ENCODE data around the gene NCBP2L.
"Not testable (repeated sequence)": the region's sequence is repeated elsewhere in the genome, so short reads cannot be mapped to it uniquely, and the experiment has no call there.

Gene NCBP2L

DNA sequence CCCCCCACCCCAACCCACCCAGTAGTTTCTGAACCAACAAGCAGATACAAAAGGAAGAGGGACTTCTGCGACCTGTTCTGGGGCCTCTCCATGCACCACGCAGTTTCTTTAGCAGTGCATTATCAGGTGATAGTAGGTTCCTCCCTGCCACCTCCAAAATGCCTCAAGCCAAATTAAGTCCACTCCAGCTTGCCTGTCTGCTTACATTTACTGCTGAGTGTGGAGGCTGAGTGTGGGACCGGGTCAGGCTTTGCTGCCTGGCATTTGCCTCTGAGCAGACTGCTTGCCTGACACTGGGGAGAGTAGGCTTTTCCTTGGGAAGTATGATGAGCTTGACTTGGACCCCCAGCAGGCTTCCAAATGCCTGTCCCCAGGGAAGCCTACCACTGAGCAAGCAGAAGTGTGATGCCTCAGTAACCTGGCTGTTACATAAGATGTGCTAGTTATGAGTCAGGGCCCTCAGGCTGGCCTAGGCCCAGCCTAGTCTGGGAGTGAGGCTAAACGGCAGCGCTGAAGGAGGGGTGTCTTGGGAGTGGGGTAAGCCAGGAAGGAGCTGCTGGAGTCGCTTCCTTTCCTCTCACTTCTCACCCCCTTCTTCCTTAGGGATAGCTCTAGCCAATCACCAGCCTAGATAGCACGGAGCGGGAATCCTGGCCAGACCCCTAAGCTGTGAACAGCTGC, 10.9 kb upstream of the NCBP2L start:
- Mint-ChIP-seq H3K27ac (no peak overlapping the region), H3K27me3 (peaks cover 13% of the 10 kb centered on the region), H3K4me3 (no peak overlapping the region), H3K36me3 (ENCODE audit: low read depth) (no peaks in the 10 kb centered on the region), H3K4me1 (ENCODE audit: low read depth) (peaks cover 7% of the 10 kb centered on the region), H3K9me3 (no peaks in the 10 kb centered on the region)
- no peak for DNase-seq

DNA sequence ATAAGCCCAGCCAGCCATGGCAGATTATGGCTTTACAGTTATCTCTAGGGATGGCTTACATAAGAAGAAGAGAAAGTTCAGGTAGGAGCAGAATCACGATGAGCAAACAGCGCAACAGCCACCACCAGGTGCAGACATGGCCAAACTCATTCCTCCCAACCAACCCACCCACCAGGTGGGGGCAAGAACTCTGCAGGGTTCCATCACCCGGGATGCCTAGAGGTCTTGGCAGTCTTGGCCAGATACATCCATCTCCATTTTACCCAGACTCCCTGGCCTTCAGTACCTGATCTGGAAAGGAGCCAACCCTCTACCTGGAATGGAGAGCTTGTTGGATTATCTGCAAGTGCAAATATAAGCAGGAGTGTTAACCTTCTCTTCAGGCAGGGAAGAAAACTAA, 9.5 kb upstream of the NCBP2L start:
- peaks cover 12% of the 10 kb centered on the region for H3K27me3 Mint-ChIP-seq
- H3K4me3 Mint-ChIP-seq = no peak overlapping the region

DNA sequence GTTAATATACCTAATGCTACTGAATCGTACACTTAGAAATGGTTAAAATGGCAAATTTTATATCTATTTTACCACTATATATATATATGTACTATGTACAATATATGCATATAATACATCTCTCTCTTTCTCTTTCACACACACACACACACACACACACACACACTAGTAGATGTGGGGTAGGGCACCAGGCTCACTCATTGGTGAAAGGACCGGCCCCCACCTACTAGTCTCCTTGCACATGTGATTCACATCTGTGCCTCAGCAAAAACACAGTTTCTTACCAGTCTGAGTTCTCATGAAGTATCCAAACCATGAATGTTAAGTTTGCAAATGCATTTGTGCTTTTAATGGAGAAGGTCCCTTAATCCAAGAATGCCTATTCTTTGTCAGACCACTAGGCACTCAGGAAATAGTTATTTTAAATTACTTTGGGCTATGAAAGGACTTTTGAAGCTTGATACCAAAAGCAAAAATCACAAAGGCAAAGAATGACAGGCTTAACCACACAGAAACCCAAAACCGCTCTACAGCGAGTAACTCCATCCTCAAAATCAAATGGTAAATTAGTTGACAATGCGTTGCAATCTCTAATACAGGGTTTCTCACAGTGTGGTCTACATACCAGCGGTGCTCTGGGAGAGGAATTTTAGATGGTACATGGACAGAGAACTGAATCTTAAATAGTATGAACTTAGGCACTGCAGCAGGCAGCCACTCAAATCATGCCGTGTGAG, 7.8 kb upstream of the NCBP2L start:
- Mint-ChIP-seq H3K9me3 (no peaks in the 10 kb centered on the region), H3K27ac (no peak overlapping the region), H3K27me3 (peaks cover 17% of the 10 kb centered on the region), H3K36me3 (ENCODE audit: low read depth) (no peaks in the 10 kb centered on the region), H3K4me1 (ENCODE audit: low read depth) (peaks cover 12% of the 10 kb centered on the region), H3K4me3 (no peak overlapping the region)
- no peak for DNase-seq

More for the DNA sequence above, 9.5 kb upstream of the NCBP2L start:
- no peaks in the 10 kb centered on the region for H3K9me3 Mint-ChIP-seq
- H3K27ac Mint-ChIP-seq = no peak overlapping the region
- no peaks in the 10 kb centered on the region for H3K36me3 Mint-ChIP-seq (ENCODE audit: low read depth)
- peaks cover 7% of the 10 kb centered on the region for H3K4me1 Mint-ChIP-seq (ENCODE audit: low read depth)
- DNase-seq = no peak

DNA sequence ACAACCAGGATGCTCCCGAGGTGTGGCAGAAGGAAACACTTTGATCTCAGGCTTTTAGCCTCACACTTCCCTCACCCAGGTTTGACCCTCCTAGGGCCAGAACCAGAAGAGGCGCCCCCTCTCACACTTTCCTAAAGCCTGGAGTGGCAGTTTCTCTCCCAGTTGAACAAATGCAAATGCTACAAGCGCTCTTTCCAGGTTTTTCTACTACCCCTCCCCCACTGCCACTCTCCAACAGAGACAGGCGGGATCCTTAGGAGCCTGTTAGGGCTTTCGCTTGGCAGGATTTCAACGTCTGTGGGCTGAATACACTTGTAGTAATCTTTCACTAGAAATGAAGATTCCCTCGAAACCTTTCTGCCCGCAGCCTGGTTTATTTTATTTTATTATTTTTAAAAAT, 4.3 kb upstream of the NCBP2L start:
- H3K4me3 Mint-ChIP-seq = no peak overlapping the region
- H3K27ac Mint-ChIP-seq = no peak overlapping the region
- H3K9me3 Mint-ChIP-seq = no peaks in the 10 kb centered on the region

DNA sequence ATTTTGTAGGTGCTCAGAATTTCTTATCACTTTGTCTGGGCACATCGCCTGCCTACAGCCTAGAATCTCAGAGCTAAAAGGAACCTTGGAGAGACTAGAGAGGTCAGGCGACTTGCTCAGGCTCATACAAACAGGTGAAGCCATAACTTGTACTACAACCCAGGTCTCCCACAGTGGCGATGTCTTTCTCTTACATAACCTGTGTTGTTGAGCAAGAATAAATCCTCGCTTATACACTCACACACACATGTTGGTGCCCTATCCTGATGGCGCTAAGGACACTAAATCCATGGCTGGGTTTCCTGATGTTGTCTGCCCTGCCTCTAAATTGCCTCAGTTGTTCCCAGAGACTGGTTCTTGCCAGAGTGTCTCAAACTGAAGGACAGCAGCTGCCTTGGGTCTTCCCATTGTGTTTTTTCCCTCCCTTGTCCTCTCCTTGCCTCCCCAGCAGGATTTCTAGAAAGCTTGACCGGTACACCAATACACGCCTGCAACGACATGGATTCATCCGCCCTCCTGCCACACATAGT, 3.6 kb upstream of the NCBP2L start:
- Mint-ChIP-seq H3K4me3 (no peak overlapping the region), H3K4me1 (ENCODE audit: low read depth) (peaks cover 22% of the 10 kb centered on the region), H3K36me3 (ENCODE audit: low read depth) (no peaks in the 10 kb centered on the region), H3K27ac (no peak overlapping the region), H3K27me3 (peaks cover 28% of the 10 kb centered on the region), H3K9me3 (no peaks in the 10 kb centered on the region)
- no peak for DNase-seq

More for the DNA sequence above, 4.3 kb upstream of the NCBP2L start:
- peaks cover 28% of the 10 kb centered on the region for H3K27me3 Mint-ChIP-seq
- peaks cover 22% of the 10 kb centered on the region for H3K4me1 Mint-ChIP-seq (ENCODE audit: low read depth)
- no peak for DNase-seq
- no peaks in the 10 kb centered on the region for H3K36me3 Mint-ChIP-seq (ENCODE audit: low read depth)

DNA sequence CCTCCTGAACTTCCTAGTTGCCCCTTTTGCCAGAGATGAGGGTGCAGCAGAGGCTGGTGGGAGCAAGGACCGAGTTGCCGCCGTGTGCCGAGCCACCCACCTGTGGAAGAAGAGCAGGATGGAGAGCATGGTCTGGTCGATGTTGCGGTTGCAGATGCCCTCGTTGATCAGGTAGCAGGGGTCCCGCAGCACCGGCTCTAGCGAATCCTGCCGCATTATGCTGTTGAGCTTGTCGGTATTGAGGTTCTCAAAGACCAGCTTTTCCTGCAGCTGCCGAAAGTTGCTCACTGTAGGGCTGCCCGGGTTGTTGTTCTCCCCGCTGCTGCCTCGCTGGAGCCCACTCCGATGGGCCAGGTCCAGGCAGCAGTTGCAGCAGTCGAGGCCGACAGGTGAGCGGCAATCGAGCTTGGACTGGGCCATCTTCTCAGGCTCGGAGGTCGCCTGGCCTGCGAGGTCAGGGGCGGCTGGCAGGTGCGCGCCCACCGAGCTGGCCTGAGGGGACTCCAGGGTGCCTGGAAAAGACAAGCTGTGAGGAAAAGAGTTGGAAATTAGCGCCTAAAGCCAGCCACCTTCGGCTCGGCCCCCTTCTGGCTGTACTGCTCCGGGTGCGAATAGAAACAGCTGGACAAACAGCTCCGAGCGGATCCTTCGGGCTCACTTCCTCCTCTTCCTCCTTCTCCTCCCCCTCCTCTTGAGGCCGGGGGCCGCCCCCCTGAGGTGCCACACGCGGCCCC, 2.4 kb upstream of the NCBP2L start:
- Mint-ChIP-seq H3K9me3 (no peaks in the 10 kb centered on the region), H3K27ac (no peak overlapping the region), H3K4me3 (peak overlapping the region; percentile 82), H3K27me3 (peaks cover 26% of the 10 kb centered on the region), H3K36me3 (ENCODE audit: low read depth) (no peaks in the 10 kb centered on the region), H3K4me1 (ENCODE audit: low read depth) (peaks cover 17% of the 10 kb centered on the region)
- peak; percentile 36 for DNase-seq

DNA sequence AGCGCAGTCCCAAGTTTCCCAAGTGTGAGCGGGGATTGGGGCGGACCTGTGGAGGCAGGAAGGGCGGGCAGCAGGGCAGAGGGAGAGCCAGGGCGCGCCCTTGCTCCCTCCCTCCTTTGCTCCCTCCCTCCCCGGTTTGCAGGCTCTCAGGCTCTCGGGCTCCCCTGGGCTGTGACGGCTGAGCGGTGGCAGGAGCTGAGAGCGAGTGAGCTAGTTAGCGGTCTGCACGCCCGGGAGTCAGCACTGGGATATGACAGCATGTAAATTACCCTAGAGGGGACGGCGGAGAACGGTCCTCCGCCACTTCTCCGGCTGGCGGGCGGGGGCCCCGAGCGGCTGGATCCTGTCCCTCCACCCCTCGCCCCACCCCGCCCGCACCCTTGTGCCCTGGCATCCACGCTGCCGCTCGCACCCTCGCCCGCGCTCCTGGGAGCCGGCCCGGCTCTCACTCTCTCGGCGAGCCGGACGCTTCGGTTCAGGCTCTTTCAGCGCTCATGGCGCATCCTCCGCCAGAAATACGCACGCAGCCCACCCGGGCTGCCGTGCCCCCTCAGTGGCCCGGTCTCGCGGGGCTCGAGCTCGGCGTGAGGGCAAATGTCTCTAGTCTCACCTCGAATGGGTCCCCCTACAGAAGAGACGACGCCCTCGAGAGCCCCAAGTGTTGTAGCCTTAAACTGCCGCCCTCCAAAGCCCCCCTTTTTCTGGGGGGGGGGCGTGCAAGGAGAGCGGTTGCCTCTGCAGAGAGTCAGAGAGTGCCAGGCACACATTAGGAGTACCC, 1.6 kb upstream of the NCBP2L start, which contains the start of gene TSC22D3:
Gene TSC22D3, minus strand, starts transcription at position 54 of the 778 bp plus-strand sequence. CDS start 368 bp downstream, outside the sequence.
- peaks cover 23% of the 10 kb centered on the region for H3K27me3 Mint-ChIP-seq
- peaks cover 15% of the 10 kb centered on the region for H3K4me1 Mint-ChIP-seq (ENCODE audit: low read depth)
- H3K4me3 Mint-ChIP-seq = peak within 1 kb of the TSS; percentile 82
- H3K9me3 Mint-ChIP-seq = no peaks in the 10 kb centered on the region
- DNase-seq = peak; percentile 68
- no peaks in the 10 kb centered on the region for H3K36me3 Mint-ChIP-seq (ENCODE audit: low read depth)
- peak within 1 kb of the TSS; percentile 53 for H3K27ac Mint-ChIP-seq

DNA sequence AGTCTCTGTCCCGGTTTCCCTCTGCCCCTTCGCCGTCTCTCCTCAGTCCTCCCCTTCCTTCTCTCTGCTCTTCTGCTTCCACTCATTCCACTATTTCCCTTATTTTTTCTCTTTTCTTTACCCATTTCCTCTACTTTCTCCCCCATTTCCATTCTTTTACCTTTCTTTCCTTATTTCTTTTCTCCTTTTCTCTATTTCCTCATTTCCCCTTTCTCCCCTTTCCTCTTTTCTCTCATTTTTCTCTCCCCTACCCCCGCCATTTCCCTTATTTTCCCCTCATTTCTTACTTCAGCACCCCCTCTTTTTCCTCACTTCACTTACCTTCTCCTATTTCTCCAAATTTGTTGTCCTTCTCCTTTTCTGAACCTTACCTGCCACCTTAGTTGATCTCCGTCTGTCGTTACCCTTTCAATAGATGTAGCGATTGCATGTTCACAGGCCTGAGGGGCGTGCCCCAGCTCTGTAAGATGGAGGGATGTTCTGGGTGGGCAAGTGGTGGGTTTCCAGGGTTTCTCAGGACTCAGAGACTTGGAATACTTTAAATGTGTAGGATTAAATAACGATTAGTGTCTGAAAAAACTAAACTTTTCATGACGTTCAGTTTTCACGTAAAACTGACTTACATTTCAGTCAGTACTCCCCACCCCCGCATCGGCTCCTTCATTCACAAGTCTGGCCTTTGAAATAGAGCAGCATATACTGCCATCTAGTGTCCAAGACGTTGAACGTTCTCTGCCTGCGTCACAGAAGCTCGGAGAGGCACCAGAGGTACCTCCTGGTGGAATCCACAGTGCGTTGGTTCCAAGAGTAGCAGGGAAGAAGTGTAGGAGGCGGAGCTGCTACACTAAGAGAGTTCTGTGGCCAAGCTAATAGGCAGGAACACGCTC, 641 bp upstream of the NCBP2L start:
- Mint-ChIP-seq H3K4me1 (ENCODE audit: low read depth) (peaks cover 15% of the 10 kb centered on the region), H3K9me3 (no peaks in the 10 kb centered on the region), H3K4me3 (peak overlapping the region; percentile 82), H3K27me3 (peaks cover 23% of the 10 kb centered on the region), H3K27ac (peak overlapping the region; percentile 53), H3K36me3 (ENCODE audit: low read depth) (no peaks in the 10 kb centered on the region)
- DNase-seq = peak; percentile 77

DNA sequence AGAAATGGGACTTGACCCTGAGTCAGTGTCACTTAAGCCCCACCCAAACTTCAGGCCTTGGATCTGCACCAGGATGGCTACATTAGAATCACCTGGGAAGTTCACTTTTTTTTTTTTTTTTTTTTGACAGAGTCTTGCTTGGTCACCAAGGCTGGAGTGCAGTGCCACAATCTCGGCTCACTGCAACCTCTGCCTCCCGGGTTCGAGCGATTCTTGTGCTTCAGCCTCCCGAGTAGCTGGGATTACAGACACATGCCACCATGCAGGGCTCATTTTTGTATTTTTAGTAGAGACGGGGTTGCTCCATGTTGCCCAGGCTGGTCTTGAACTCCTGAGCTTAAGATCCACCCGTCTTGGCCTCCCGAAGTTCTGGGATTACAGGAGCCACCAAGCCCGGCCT, 3.0 kb downstream of the NCBP2L start:
- DNase-seq = no peak
- Mint-ChIP-seq H3K36me3 (ENCODE audit: low read depth) (no peaks in the 10 kb centered on the region), H3K9me3 (no peaks in the 10 kb centered on the region), H3K4me1 (ENCODE audit: low read depth) (peaks cover 10% of the 10 kb centered on the region), H3K4me3 (no peak overlapping the region), H3K27me3 (peaks cover 27% of the 10 kb centered on the region), H3K27ac (no peak overlapping the region)

DNA sequence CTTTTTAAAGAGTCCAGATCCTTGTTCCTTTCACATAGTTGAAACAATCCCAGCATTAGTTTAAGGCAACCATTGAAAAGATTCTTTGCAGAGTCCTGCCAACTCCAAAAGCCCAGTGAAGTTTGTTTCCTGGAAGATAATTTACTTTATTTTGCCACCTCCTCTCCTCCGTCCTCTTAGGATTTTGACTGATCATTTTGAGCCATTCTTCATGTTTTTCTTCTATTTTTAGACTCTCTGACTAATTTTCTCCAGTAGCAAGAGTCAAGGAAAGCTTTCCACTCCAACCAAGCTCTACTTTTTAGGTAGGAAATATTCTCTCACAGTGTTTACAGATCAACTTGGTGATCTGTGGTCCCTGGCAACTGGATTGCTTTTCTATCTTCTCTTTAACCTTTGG, 10.3 kb downstream of the NCBP2L start:
- Mint-ChIP-seq H3K27ac (no peak overlapping the region), H3K4me3 (no peak overlapping the region), H3K27me3 (peaks cover 31% of the 10 kb centered on the region), H3K9me3 (no peaks in the 10 kb centered on the region), H3K36me3 (ENCODE audit: low read depth) (no peaks in the 10 kb centered on the region), H3K4me1 (ENCODE audit: low read depth) (no peaks in the 10 kb centered on the region)
- no peak for DNase-seq

DNA sequence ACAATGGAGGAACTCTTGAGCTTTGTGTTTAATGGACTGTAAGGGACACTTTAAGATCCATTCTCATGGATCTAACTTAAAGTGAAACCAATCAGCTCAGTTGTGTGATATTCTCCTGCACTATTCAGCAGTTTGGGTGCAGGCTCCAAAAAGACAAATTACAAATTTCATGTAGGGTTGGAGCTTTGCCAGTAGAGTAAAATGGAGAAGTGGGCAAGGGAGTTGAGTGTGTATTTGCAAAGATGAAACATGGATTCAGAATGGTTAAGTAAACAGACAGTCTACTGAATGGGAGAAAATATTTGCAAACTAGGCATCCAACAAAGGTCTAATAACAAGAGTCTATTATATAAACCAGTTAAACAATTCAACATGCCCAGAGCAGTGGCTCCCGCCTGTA, 26.9 kb downstream of the NCBP2L start:
- Mint-ChIP-seq H3K4me1 (ENCODE audit: low read depth) (no peaks in the 10 kb centered on the region), H3K4me3 (no peak overlapping the region), H3K36me3 (ENCODE audit: low read depth) (no peaks in the 10 kb centered on the region), H3K9me3 (no peaks in the 10 kb centered on the region), H3K27me3 (peaks cover 51% of the 10 kb centered on the region), H3K27ac (no peak overlapping the region)
- no peak for DNase-seq

DNA sequence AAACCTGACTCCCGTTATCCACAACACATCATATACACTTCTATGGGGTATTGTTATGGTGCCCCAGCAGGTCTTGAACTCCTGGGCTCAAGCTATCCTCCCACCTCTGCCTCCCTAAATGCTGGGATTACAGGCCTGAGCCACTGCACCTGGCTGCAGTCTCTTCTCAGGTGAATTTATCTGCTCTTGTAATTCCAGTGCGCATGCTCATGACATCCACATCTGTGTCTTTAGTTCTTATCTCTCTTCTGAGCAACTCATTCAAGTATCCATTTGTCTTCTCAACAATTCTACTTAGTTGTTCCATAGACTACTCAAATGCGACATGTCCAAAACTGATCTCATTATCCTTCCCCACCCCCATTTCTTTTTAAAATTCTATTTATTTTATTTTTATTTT, 27.6 kb downstream of the NCBP2L start:
- no peak overlapping the region for H3K4me3 Mint-ChIP-seq
- H3K36me3 Mint-ChIP-seq (ENCODE audit: low read depth) = no peaks in the 10 kb centered on the region
- no peak overlapping the region for H3K27ac Mint-ChIP-seq
- peaks cover 47% of the 10 kb centered on the region for H3K27me3 Mint-ChIP-seq
- H3K9me3 Mint-ChIP-seq = no peaks in the 10 kb centered on the region
- no peak for DNase-seq
- H3K4me1 Mint-ChIP-seq (ENCODE audit: low read depth) = no peaks in the 10 kb centered on the region

DNA sequence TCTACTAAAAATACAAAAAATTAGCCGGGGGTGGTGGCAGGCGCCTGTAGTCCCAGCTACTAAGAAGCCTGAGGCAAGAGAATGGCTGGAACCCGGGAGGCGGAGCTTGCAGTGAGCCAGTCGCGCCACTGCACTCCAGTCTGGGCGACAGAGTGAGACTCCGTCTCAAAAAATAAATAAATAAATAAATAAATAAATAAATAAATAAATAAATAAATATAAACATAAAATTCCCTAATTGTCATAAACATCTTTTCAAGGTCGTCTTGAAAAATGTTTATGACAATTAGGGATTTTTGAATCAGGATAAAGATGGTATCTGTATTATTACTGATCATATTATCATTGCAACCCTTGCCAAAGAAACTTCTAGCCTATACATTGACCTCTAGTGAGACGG, 32.5 kb downstream of the NCBP2L start:
- H3K9me3 Mint-ChIP-seq; H3K36me3 Mint-ChIP-seq (ENCODE audit: low read depth); H3K4me3 Mint-ChIP-seq; H3K27ac Mint-ChIP-seq; H3K4me1 Mint-ChIP-seq (ENCODE audit: low read depth); DNase-seq: not testable (repeated sequence)
- H3K27me3 Mint-ChIP-seq = peaks cover 56% of the 10 kb centered on the region

Data from activated T-cell treated with anti-CD3 and anti-CD28 coated beads, Interleukin-2, amount 50 U/mL, for 24 hours (primary cell).